K562 (cell line): ENCODE results near the gene MRFAP1. TPM values are rescaled to one million over a fixed set of nuclear protein-coding genes. Genes with fewer than 3 reads are reported as not detected.
A peak's percentile ranks its signal among the peaks of the same experiment; 100 is the strongest.

ENCODE experiments used
- BACH1 ChIP-seq: fragments of 200-800 bp; sonication (Bioruptor generic); IDR thresholded peaks from 2 replicates; pipeline ENCODE4 v1.6.1; 2016; ENCODE audit warnings: missing genetic modification characterization, missing compliant biosample characterization
- CREB1 ChIP-seq, 2 experiments: sonication (generic) in 1 of 2; formaldehyde crosslinking in 1 of 2; IDR thresholded peaks; 2 replicates each; pipeline versions ENCODE4 v1.6.1 to v1.8.0; 2012 to 2022; ENCODE audit warnings: inconsistent platforms in 1 of 2, mild to moderate bottlenecking in 1 of 2, missing genetic modification reagents in 1 of 2, moderate library complexity in 1 of 2
- FOXK2 ChIP-seq, 2 experiments: fragments of 450-650 bp; IDR thresholded peaks in 1 of 2; conservative IDR thresholded peaks in 1 of 2; 2 replicates each; pipeline ENCODE4 v1.6.1; 2016; ENCODE audit warnings: low read depth in 2 of 2, mild to moderate bottlenecking in 1 of 2
- GABPB2 ChIP-seq: fragments of 250-450 bp; sonication (Bioruptor Pico); conservative IDR thresholded peaks from 2 replicates; pipeline ENCODE4 v1.5.1; 2021; ENCODE audit warnings: mild to moderate bottlenecking
- MECOM ChIP-seq: fragments of 250-450 bp; sonication (Bioruptor Pico); IDR thresholded peaks from 2 replicates; pipeline ENCODE4 v1.8.0; 2022; ENCODE audit warnings: inconsistent platforms
- RFX7 ChIP-seq: fragments of 250-450 bp; sonication (Bioruptor Pico); IDR thresholded peaks from 2 replicates; pipeline ENCODE4 v1.5.1; 2021; ENCODE audit warnings: mild to moderate bottlenecking
- SPI1 ChIP-seq: IDR thresholded peaks from 2 replicates; pipeline ENCODE4 v1.6.1; 2011; ENCODE audit warnings: low read depth, low read length, control low read depth, borderline replicate concordance
- TAF1 ChIP-seq: IDR thresholded peaks from 2 replicates; pipeline ENCODE4 v1.6.1; 2011; ENCODE audit warnings: mild to moderate bottlenecking, low read length, moderate library complexity; ENCODE audit not compliant: insufficient read depth, control insufficient read depth, severe bottlenecking; ENCODE audit errors: extremely low read depth
- TAL1 ChIP-seq: fragments of 450-650 bp; IDR thresholded peaks from 2 replicates; pipeline ENCODE4 v1.6.1; 2016; ENCODE audit warnings: mild to moderate bottlenecking
- polyA plus RNA-seq, 8 experiments: library from polyadenylated mRNA; depleted of rRNA in 4 of 8; stranded (reverse) in 5 of 8; unstranded in 3 of 8; fragments of >200 nt; fragmentation: Nextera tagmentation in 2 of 8; fragmentation: Illumina TruSeq in 1 of 8; extraction: Ambion mirVana in 2 of 8; extraction: Trizol in 1 of 8; gene quantifications; 2 replicates each; pipeline versions ENCODE4 v1.2.1 to v1.2.3, GENCODE V29; 2011 to 2014; ENCODE audit warnings: inconsistent platforms in 1 of 8, missing spikeins in 1 of 8
- total RNA-seq, 7 experiments: library from RNA; depleted of rRNA in 6 of 7; stranded (reverse); fragments of >200 nt in 6 of 7; fragmentation: Illumina TruSeq in 2 of 7; extraction: Trizol in 2 of 7; gene quantifications; 2 replicates each; pipeline versions ENCODE4 v1.2.1 to v1.2.3, GENCODE V29; 2011 to 2021; ENCODE audit warnings: low replicate concordance in 1 of 7
- TF ChIP-seq, protein P1 (sequence below): fragments of 200-800 bp; sonication (Bioruptor generic); IDR thresholded peaks from 2 replicates; pipeline ENCODE4 v1.6.1; 2017; ENCODE audit warnings: missing genetic modification characterization, missing compliant biosample characterization
- TF ChIP-seq, protein P2 (sequence below), 2 experiments: IDR thresholded peaks; 2 replicates each; pipeline ENCODE4 v1.6.1; 2011; ENCODE audit warnings: borderline replicate concordance in 1 of 2, control low read depth in 1 of 2, low read depth in 1 of 2, low read length in 1 of 2, mild to moderate bottlenecking in 1 of 2, mixed read lengths in 1 of 2, moderate library complexity in 1 of 2; ENCODE audit not compliant: insufficient read depth in 1 of 2, insufficient read length in 1 of 2, poor library complexity in 1 of 2, severe bottlenecking in 1 of 2; ENCODE audit errors: extremely low read depth in 1 of 2
- TF ChIP-seq, protein P3 (sequence below): fragments of 250-450 bp; sonication (Bioruptor Pico); IDR thresholded peaks from 2 replicates; pipeline ENCODE4 v1.5.0; 2021
- TF ChIP-seq, protein P4 (sequence below): fragments of 450-650 bp; IDR thresholded peaks from 2 replicates; pipeline ENCODE4 v1.7.0; 2016; ENCODE audit warnings: borderline replicate concordance
- TF ChIP-seq, protein P5 (sequence below): fragments of 250-450 bp; sonication (Bioruptor Pico); IDR thresholded peaks from 2 replicates; pipeline ENCODE4 v1.4.0; 2020; ENCODE audit warnings: mild to moderate bottlenecking

MRFAP1 gene
- total and polyA plus RNA-seq, 9 of the 15 experiments (the other 6 are each of a cell fraction or from before 2014, with no cell fraction given) = 46.0 to 270 (median 151) TPM

DNA sequence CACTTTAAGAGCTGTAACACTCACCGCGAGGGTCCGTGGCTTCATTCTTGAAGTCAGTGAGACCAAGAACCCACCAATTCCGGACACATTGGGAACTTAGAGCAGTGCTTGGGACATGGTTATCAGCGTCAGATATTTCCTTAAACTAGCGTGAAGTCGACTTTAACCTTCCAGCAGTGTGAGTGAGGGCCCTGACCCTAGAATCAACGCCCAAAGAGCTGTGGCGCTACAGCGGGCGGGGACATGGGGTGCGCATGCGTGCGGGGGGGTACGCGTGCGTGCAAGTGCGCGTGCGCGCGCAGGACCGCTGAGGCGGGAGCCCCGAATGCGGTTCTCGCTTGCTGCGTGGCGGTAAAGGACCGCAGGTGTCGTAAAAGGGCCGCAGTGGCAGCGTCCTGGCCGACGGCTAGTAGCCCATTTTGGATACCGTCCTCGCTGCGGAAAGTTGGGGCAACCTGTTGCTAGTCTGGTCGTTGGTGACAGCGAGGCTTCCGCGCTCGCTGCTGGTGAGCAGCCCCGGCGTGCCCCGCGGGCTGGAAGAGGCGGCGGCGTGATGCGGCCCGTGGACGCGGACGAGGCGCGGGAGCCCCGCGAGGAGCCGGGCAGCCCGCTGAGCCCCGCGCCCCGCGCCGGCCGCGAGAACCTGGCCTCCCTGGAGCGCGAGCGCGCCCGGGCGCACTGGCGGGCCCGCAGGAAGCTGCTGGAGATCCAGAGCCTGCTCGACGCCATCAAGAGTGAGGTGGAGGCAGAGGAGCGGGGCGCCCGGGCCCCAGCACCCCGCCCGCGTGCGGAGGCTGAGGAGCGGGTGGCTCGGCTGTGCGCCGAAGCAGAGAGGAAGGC, 33.4 kb downstream of the MRFAP1 start (continued):
- no peak for TF ChIP-seq GABPB2 (CRISPR knock-in tag)
- no peak for TF ChIP-seq RFX7 (CRISPR knock-in tag)
- TF ChIP-seq CREB1 (IDR thresholded peaks at IDR 0.05) = peak; percentile 65; the same call in 1 of the 2 replicates
- TF ChIP-seq CREB1 (CRISPR knock-in tag; IDR thresholded peaks at IDR 0.05) = peak; percentile 21
- TF ChIP-seq, protein P1, sequence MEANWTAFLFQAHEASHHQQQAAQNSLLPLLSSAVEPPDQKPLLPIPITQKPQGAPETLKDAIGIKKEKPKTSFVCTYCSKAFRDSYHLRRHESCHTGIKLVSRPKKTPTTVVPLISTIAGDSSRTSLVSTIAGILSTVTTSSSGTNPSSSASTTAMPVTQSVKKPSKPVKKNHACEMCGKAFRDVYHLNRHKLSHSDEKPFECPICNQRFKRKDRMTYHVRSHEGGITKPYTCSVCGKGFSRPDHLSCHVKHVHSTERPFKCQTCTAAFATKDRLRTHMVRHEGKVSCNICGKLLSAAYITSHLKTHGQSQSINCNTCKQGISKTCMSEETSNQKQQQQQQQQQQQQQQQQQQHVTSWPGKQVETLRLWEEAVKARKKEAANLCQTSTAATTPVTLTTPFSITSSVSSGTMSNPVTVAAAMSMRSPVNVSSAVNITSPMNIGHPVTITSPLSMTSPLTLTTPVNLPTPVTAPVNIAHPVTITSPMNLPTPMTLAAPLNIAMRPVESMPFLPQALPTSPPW = peak; percentile 83
- TF ChIP-seq BACH1 = no peak
- TF ChIP-seq TAF1 = peak; percentile 95
- TF ChIP-seq, protein P2, sequence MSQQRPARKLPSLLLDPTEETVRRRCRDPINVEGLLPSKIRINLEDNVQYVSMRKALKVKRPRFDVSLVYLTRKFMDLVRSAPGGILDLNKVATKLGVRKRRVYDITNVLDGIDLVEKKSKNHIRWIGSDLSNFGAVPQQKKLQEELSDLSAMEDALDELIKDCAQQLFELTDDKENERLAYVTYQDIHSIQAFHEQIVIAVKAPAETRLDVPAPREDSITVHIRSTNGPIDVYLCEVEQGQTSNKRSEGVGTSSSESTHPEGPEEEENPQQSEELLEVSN (IDR thresholded peaks at IDR 0.05; ENCODE audit: borderline replicate concordance in 1 of 2, extremely low read depth in 1 of 2, insufficient read depth in 1 of 2, insufficient read length in 1 of 2, low read depth in 1 of 2, low read length in 1 of 2, poor library complexity in 1 of 2, severe bottlenecking in 1 of 2) = peak; percentile 90 to 96
- TF ChIP-seq, protein P3, sequence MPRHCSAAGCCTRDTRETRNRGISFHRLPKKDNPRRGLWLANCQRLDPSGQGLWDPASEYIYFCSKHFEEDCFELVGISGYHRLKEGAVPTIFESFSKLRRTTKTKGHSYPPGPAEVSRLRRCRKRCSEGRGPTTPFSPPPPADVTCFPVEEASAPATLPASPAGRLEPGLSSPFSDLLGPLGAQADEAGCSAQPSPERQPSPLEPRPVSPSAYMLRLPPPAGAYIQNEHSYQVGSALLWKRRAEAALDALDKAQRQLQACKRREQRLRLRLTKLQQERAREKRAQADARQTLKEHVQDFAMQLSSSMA (CRISPR knock-in tag) = peak; percentile 84; the same call in 1 of the 2 replicates
- TF ChIP-seq FOXK2 (conservative IDR thresholded peaks at IDR 0.05 in 1 of 2, IDR thresholded peaks at IDR 0.05 in 1 of 2; ENCODE audit: low read depth in 2 of 2) = peak; percentile 68 to 71; a peak in 3 of 4 replicates
- no peak for TF ChIP-seq MECOM (CRISPR knock-in tag)
- TF ChIP-seq, protein P4, sequence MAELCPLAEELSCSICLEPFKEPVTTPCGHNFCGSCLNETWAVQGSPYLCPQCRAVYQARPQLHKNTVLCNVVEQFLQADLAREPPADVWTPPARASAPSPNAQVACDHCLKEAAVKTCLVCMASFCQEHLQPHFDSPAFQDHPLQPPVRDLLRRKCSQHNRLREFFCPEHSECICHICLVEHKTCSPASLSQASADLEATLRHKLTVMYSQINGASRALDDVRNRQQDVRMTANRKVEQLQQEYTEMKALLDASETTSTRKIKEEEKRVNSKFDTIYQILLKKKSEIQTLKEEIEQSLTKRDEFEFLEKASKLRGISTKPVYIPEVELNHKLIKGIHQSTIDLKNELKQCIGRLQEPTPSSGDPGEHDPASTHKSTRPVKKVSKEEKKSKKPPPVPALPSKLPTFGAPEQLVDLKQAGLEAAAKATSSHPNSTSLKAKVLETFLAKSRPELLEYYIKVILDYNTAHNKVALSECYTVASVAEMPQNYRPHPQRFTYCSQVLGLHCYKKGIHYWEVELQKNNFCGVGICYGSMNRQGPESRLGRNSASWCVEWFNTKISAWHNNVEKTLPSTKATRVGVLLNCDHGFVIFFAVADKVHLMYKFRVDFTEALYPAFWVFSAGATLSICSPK = no peak
- no peak for TF ChIP-seq TAL1
- TF ChIP-seq, protein P5, sequence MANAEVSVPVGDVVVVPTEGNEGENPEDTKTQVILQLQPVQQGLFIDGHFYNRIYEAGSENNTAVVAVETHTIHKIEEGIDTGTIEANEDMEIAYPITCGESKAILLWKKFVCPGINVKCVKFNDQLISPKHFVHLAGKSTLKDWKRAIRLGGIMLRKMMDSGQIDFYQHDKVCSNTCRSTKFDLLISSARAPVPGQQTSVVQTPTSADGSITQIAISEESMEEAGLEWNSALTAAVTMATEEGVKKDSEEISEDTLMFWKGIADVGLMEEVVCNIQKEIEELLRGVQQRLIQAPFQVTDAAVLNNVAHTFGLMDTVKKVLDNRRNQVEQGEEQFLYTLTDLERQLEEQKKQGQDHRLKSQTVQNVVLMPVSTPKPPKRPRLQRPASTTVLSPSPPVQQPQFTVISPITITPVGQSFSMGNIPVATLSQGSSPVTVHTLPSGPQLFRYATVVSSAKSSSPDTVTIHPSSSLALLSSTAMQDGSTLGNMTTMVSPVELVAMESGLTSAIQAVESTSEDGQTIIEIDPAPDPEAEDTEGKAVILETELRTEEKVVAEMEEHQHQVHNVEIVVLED (CRISPR knock-in tag) = peak; percentile 87
- TF ChIP-seq SPI1 = no peak
